COLO668 (cell line): ENCODE results near the gene PLXNC1.
"Not testable (repeated sequence)": the region's sequence is repeated elsewhere in the genome, so short reads cannot be mapped to it uniquely, and the experiment has no call there.

Experiments used
- DNase-seq: peaks from one replicate; lab custom pipeline; 2025; ENCODE audit not compliant: unreplicated experiment; lab: John Stamatoyannopoulos, UW

The PLXNC1 gene

GRCh38 chr12:94286583-94287244 lies 138.3 kb downstream of the PLXNC1 start:
- DNase-seq: no peak

- no peak for DNase-seq
These were observed 138.9 kb downstream of the PLXNC1 start for GRCh38 chr12:94287245-94287628.

- DNase-seq: no peak
These were observed 141.3 kb downstream of the PLXNC1 start for GRCh38 chr12:94289461-94290312.

GRCh38 chr12:94290353-94290752 lies 142.0 kb downstream of the PLXNC1 start:
- no peak for DNase-seq

GRCh38 chr12:94297096-94297699 lies 148.8 kb downstream of the PLXNC1 start:
- DNase-seq: no peak

GRCh38 chr12:94297876-94298505 lies 149.6 kb downstream of the PLXNC1 start:
- no peak for DNase-seq

- no peak for DNase-seq
These were observed 151.5 kb downstream of the PLXNC1 start for GRCh38 chr12:94299846-94300245.

- DNase-seq: no peak
These were observed 155.6 kb downstream of the PLXNC1 start for GRCh38 chr12:94304012-94304411.

GRCh38 chr12:94304566-94305061 lies 156.2 kb downstream of the PLXNC1 start:
- DNase-seq: no peak

GRCh38 chr12:94305130-94305957 lies 157.0 kb downstream of the PLXNC1 start:
- DNase-seq: peak; percentile 52

- no peak for DNase-seq
These were observed 160.2 kb downstream of the PLXNC1 start for GRCh38 chr12:94308612-94309011.

- no peak for DNase-seq
These were observed 161.0 kb downstream of the PLXNC1 start for GRCh38 chr12:94309373-94309772.

- DNase-seq: no peak
These were observed 164.0 kb downstream of the PLXNC1 start for GRCh38 chr12:94312378-94312777.

GRCh38 chr12:94316600-94316999 lies 168.2 kb downstream of the PLXNC1 start:
- not testable (repeated sequence) for DNase-seq

GRCh38 chr12:94318181-94318580 lies 169.8 kb downstream of the PLXNC1 start:
- no peak for DNase-seq

- DNase-seq: no peak
These were observed 171.7 kb downstream of the PLXNC1 start for GRCh38 chr12:94320109-94320508.

- DNase-seq: no peak
These were observed 174.0 kb downstream of the PLXNC1 start for GRCh38 chr12:94322346-94322745.

GRCh38 chr12:94326234-94326633 lies 177.9 kb downstream of the PLXNC1 start:
- DNase-seq: no peak

- DNase-seq: no peak
These were observed 178.3 kb downstream of the PLXNC1 start for GRCh38 chr12:94326727-94327126.

GRCh38 chr12:94327809-94328208 lies 179.4 kb downstream of the PLXNC1 start:
- no peak for DNase-seq
